SK-N-DZ (cell line): Measurements from ENCODE around the gene ZKSCAN5.
"Not testable (repeated sequence)": the region's sequence is repeated elsewhere in the genome, so short reads cannot be mapped to it uniquely, and the experiment has no call there.

ENCODE experiments used
- DNase-seq: peaks from one replicate; pipeline ENCODE4 v3.0.0-alpha.2; 2015; ENCODE audit warnings: low spot score

Gene ZKSCAN5

GRCh38 chr7:99551767-99552463, 47.5 kb downstream of the ZKSCAN5 start, which contains the start of gene FAM200A:
FAM200A (minus strand) TSS chr7:99552114; CDS start chr7:99548407, 3,707 bp downstream.
- peak; percentile 94 for DNase-seq

GRCh38 chr7:99553039-99553438, 48.6 kb downstream of the ZKSCAN5 start:
- DNase-seq: no peak

- DNase-seq: no peak
Measured at GRCh38 chr7:99554939-99555338, 50.5 kb downstream of the ZKSCAN5 start.

GRCh38 chr7:99557196-99557607, 52.7 kb downstream of the ZKSCAN5 start:
- no peak for DNase-seq

GRCh38 chr7:99557940-99558305, 53.5 kb downstream of the ZKSCAN5 start:
- no peak for DNase-seq

- DNase-seq: peak; percentile 94
Measured at GRCh38 chr7:99558306-99559174, 54.1 kb downstream of the ZKSCAN5 start, which contains the start of gene ZNF655. ZNF655 (plus strand) TSS chr7:99558642; CDS start chr7:99560560, 1,918 bp downstream.

- no peak for DNase-seq
Measured at GRCh38 chr7:99559175-99559915, 54.9 kb downstream of the ZKSCAN5 start.

- no peak for DNase-seq
Measured at GRCh38 chr7:99560834-99561736, 56.6 kb downstream of the ZKSCAN5 start.

GRCh38 chr7:99561737-99562051, 57.2 kb downstream of the ZKSCAN5 start:
- no peak for DNase-seq

GRCh38 chr7:99562114-99562784, 57.8 kb downstream of the ZKSCAN5 start:
- no peak for DNase-seq

- DNase-seq: no peak
Measured at GRCh38 chr7:99562832-99563231, 58.4 kb downstream of the ZKSCAN5 start.

GRCh38 chr7:99563650-99564049, 59.2 kb downstream of the ZKSCAN5 start:
- no peak for DNase-seq

GRCh38 chr7:99568770-99569169, 64.3 kb downstream of the ZKSCAN5 start:
- not testable (repeated sequence) for DNase-seq

GRCh38 chr7:99571768-99572167, 67.3 kb downstream of the ZKSCAN5 start:
- DNase-seq: no peak

- no peak for DNase-seq
Measured at GRCh38 chr7:99573257-99573656, 68.8 kb downstream of the ZKSCAN5 start.

- no peak for DNase-seq
Measured at GRCh38 chr7:99576251-99576650, 71.8 kb downstream of the ZKSCAN5 start.

GRCh38 chr7:99579281-99579955, 75.0 kb downstream of the ZKSCAN5 start:
- no peak for DNase-seq

- peak; percentile 88 for DNase-seq
Measured at GRCh38 chr7:99579956-99580777, 75.7 kb downstream of the ZKSCAN5 start.

- DNase-seq: not testable (repeated sequence)
Measured at GRCh38 chr7:99580778-99581332, 76.4 kb downstream of the ZKSCAN5 start.
